NCI-H2227 (cell line): Measurements from ENCODE around the gene PBX4.

Experiments used
- DNase-seq: peaks from one replicate; lab custom pipeline; 2025; ENCODE audit not compliant: unreplicated experiment; lab: John Stamatoyannopoulos, UW

Gene PBX4

GRCh38 chr19:19559931-19560330 lies 58.6 kb downstream of the PBX4 start:
- DNase-seq: no peak

GRCh38 chr19:19558636-19559035 lies 59.9 kb downstream of the PBX4 start:
- DNase-seq: no peak

DNA sequence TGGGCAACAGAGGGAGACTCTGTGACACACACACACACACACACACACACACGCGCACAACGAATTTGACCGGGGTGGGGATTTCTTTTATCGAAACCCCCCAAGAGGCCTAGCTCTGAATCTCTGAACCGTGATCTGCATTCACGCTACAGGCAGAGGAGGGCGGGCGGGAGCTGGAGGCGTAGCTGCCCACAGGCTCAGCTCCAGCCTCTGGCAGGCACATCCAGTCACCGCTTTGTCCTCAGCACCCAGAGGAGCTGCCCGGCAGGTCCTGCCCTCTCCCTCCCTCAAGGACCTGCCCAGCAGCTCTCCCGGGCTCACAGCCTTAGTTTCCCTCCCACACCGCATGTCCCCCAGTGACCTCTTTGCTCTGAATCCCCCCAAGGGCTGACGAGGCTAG lies 60.4 kb downstream of the PBX4 start:
- DNase-seq: no peak

- DNase-seq: peak; percentile 28
Observed at GRCh38 chr19:19554074-19555023, 64.1 kb downstream of the PBX4 start.

- DNase-seq: no peak
Observed at GRCh38 chr19:19553670-19554069, 64.8 kb downstream of the PBX4 start.

- DNase-seq: peak; percentile 13
Observed at GRCh38 chr19:19552798-19553197, 65.7 kb downstream of the PBX4 start.

GRCh38 chr19:19551853-19552192 lies 66.7 kb downstream of the PBX4 start:
- DNase-seq: no peak

DNA sequence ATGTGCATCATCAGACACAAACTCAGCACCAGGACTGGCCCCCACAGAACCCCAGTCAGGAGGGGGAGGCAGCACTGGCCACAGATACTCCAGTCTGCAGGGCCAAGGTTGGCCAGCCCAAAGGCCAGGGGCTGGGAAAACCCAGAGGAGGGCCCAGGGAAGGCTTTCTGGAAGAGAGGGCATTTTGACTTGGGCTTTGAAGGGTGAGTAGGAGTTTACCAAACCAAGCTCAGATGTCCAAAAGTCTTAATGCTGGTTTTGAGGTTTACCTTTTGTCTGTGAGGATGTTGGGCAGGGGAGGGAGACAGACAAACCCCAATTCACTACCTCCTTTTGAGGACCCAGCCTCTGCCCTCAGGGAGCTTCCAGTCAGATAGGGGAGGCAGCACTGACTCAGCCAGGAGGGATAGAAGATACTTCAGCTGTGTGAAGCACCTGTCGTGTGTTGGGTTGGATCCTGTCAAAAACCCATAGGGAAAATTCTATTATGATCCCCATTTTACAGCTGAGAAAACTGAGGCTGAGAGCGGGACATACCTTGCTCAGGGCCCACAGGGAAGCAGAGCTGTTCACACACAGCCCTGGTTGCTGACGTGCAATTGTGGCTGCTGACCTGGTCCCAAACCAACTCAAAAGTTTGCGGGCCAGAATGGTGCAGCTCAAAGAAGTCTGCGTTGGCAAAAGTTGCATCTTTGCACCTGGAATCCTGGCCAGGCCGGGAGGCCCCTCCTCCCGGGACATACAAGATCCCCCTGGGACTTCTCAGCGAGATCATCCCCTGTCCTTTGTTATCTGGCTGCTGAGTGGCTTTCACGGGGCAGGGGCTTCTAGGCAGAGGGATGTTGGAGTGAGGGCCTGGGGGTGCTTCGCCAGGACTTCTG lies 67.3 kb downstream of the PBX4 start:
- no peak for DNase-seq

- DNase-seq: no peak
Observed at GRCh38 chr19:19550485-19550929, 68.0 kb downstream of the PBX4 start.

- DNase-seq: no peak
Observed at GRCh38 chr19:19549804-19550464, 68.6 kb downstream of the PBX4 start.

GRCh38 chr19:19548915-19549759 lies 69.3 kb downstream of the PBX4 start:
- no peak for DNase-seq

- no peak for DNase-seq
Observed at GRCh38 chr19:19547674-19548336, 70.7 kb downstream of the PBX4 start.

- DNase-seq: no peak
Observed at GRCh38 chr19:19546751-19547162, 71.7 kb downstream of the PBX4 start.

DNA sequence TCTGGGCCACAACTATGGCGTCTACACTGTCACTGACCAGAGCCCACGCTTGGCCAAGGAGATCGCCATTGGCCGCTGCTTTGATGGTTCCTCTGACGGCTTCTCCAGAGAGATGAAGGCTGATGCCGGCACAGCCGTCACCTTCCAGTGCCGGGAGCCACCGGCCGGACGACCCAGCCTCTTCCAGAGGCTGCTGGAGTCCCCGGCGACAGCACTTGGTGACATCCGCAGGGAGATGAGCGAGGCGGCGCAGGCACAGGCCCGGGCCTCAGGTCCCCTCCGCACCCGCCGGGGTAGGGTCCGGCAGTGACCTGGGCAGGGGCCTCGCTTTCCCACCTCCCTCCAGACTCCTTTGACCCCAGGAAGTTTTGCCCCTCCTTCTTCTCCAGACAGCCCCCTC lies 72.8 kb downstream of the PBX4 start:
- no peak for DNase-seq

DNA sequence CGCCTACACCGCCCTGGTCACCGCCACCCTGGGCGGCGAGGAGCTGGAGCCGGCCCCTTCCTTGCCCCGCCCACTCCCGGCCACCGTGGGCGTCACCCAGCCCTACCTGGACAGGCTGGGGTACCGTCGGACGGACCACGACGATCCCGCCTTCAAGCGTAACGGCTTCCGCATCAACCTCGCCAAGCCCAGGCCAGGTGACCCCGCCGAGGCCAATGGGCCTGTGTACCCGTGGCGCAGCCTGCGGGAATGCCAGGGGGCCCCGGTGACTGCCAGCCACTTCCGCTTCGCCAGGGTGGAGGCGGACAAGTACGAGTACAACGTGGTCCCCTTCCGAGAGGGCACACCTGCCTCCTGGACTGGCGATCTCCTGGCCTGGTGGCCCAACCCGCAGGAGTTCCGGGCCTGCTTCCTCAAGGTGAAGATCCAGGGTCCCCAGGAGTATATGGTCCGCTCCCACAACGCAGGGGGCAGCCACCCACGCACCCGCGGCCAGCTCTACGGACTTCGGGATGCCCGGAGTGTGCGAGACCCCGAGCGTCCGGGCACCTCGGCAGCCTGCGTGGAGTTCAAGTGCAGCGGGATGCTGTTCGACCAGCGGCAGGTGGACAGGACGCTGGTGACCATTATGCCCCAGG lies 73.4 kb downstream of the PBX4 start:
- DNase-seq: no peak

- DNase-seq: no peak
Observed at GRCh38 chr19:19544257-19544953, 74.1 kb downstream of the PBX4 start.

- no peak for DNase-seq
Observed at GRCh38 chr19:19543640-19544039, 74.8 kb downstream of the PBX4 start.

DNA sequence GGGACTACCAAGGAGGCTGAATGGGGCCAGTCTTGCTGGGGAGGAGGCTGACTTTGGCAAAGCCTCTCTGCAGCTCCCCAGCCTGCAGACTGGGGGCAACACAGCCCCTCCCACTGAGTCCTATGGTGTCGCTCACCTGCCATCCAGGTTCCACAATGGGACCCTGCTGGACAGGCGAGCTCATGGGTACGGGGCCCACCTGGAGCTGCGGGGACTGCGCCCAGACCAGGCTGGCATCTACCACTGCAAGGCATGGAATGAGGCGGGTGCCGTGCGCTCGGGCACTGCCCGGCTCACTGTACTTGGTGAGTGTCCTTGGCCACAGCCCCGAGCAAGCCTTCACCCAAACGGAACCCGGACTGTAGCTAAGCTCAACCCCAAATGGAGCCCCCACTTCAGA lies 75.4 kb downstream of the PBX4 start:
- DNase-seq: no peak

DNA sequence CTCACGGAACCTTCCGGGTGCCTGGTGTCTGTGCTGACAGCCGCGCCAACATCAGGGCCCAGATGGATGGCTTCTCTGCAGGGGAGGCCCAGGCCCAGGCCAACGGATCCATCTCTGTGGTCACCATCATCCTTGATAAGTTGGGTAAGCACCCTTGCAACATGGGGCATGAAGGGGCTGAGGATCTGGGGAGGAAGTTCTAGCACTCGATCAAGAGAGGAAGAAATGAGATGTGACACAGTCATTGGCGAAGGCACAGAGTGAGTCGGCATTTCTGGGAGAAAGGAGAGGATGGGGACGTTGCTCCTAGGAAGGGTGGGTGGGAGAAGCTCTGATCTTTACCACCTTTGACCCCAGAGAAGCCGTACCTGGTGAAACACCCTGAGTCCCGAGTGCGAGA lies 76.0 kb downstream of the PBX4 start:
- DNase-seq: no peak
